HUES64 (cell line): Measurements from ENCODE around the gene IGFBP3.

Experiments used
- H3K27ac ChIP-seq: 2 replicates; pipeline ENCODE4 v1.7.0; 2013; ENCODE audit warnings: low read depth, low read length, inconsistent platforms
- H3K27me3 ChIP-seq: 2 replicates; pipeline ENCODE4 v1.6.1; 2013; ENCODE audit warnings: mild to moderate bottlenecking, low read length; ENCODE audit not compliant: insufficient read depth
- H3K36me3 ChIP-seq: 2 replicates; pipeline ENCODE4 v1.6.1; 2013; ENCODE audit warnings: mild to moderate bottlenecking, low read length; ENCODE audit not compliant: insufficient read depth
- H3K4me1 ChIP-seq: 2 replicates; pipeline ENCODE4 v1.6.1; 2013; ENCODE audit warnings: mild to moderate bottlenecking, low read length, moderate library complexity; ENCODE audit not compliant: insufficient read depth
- H3K4me3 ChIP-seq: 2 replicates; pipeline ENCODE4 v1.5.1; 2013; ENCODE audit warnings: mild to moderate bottlenecking, low read length, moderate library complexity
- H3K9ac ChIP-seq: 2 replicates; pipeline ENCODE4 v1.6.1; 2013; ENCODE audit warnings: mild to moderate bottlenecking, low read depth, low read length
- H3K9me3 ChIP-seq: 2 replicates; pipeline ENCODE4 v1.6.1; 2013; ENCODE audit warnings: low read depth, low read length; ENCODE audit not compliant: insufficient read depth
- WGBS: fragments of 150-250, 120-280 bp; methylation state at CpG from one replicate; pipeline ENCODE4 v1.1.7; 2013; ENCODE audit warnings: missing lambda C conversion rate; 5-methylcytosine and 5-hydroxymethylcytosine counted together

Gene IGFBP3

DNA sequence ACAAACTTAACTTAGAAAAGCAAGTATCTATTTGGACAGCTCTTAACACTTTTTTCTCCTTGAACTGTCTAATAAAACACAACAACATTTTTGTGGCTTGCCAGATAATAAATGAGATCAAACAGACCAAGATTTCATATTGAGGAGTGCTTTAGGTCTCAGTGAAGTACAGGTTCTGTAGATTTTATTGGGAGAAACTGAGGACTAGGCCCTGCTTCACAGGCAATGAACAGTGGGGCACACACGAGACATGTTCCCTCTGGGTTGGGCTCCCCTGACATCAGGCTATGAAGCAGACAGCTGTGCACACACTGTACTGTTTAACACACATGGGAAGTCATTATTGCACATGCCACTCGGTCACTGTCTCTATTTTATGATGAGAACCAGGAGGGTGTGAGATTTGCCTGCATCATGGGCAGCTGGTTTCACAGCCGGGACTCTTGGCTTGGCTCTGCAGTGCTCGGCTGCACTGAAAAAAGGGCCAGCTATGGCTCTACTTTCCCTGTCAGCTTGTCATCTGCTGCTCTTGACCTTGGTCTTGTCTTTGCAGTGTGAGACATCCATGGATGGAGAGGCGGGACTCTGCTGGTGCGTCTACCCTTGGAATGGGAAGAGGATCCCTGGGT, 28.6 kb downstream of the IGFBP3 start:
- WGBS = 87% methylated on average over 6 of the region's 6 CpGs
- no peaks in the 10 kb centered on the region for H3K36me3 ChIP-seq
- no peak overlapping the region for H3K4me3 ChIP-seq
- H3K9ac ChIP-seq = no peak overlapping the region
- H3K27ac ChIP-seq = no peak overlapping the region
- peaks cover 42% of the 10 kb centered on the region for H3K27me3 ChIP-seq
- H3K9me3 ChIP-seq = no peaks in the 10 kb centered on the region
- H3K4me1 ChIP-seq = 0 out of 2 replicates have a peak, but pooled peaks cover 4% of the 10 kb centered on the region

DNA sequence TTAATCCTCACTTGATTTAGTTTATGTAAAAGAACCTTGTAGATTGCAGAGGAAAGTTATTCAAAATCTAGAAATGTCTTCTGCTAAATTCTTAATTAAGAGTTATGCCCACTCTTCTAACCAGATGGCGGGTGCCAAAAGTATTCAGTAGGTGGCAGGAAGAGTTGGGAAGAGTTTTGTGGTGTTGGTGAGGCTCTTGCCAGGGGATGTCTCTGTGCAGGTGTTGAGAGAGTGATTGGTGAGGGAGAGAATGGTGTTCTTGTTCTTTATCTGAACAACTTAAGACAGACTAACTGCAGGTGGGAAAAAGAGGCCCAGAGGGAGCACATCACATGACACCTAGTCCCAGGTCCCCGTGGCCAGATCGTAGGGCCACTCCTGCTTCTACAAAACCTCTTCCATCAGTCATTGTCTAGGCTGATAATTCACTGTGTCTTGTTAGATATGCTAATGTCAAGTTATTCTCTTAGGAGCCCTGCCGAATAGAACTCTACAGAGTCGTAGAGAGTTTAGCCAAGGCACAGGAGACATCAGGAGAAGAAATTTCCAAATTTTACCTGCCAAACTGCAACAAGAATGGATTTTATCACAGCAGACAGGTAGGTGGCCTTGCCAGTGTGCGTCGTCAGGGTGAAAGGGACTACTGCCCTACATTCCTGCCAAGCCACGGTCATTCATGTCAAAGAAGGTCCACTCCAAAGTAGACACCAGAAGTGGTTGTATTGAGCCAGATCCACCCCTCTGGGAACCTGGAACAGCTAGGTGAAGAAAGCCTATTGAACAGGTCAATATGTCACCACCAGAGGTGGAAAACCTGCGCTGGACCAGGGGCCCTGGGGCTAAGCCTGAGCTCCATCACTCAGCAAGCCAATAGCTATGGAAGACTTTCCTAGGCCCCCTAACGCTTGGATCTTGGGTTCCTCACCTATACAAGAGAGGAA, 29.3 kb downstream of the IGFBP3 start:
- H3K27ac ChIP-seq = no peak overlapping the region
- peaks cover 50% of the 10 kb centered on the region for H3K27me3 ChIP-seq
- 0 out of 2 replicates have a peak, but pooled peaks cover 4% of the 10 kb centered on the region for H3K4me1 ChIP-seq
- H3K36me3 ChIP-seq = no peaks in the 10 kb centered on the region
- no peak overlapping the region for H3K9ac ChIP-seq
- no peaks in the 10 kb centered on the region for H3K9me3 ChIP-seq
- H3K4me3 ChIP-seq = no peak overlapping the region
- WGBS = 81% methylated on average over 10 of the region's 10 CpGs

DNA sequence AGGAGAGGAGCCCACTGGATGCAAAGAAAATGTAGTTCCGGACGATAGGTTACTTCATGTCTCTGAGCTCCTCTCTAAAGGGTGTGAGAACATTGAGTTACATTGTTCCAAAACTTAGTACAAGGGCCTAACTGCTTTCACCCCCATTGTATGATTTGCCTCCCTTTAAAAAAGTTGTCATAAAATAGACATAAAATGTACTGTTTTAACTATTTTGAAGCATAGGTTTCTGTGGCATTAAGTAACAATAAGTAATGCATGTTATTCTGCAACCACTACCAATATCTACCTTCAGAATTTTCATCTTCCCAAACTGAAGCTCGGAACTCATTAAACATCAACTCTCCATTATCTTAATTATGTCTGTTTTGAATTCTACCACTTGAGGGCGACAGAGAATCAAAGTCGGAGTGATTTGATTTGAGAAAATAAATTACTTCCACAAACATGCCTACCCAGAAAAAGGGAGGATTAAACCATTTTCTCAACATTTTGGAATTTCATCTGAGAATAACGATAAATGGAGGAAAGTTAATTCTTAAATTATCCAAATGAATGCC, 30.1 kb downstream of the IGFBP3 start:
- H3K27ac ChIP-seq = no peak overlapping the region
- H3K36me3 ChIP-seq = no peaks in the 10 kb centered on the region
- no peaks in the 10 kb centered on the region for H3K9me3 ChIP-seq
- 100% methylated on average over 3 of the region's 6 CpGs for WGBS
- H3K4me3 ChIP-seq = no peak overlapping the region
- H3K9ac ChIP-seq = no peak overlapping the region
- H3K27me3 ChIP-seq = peaks cover 55% of the 10 kb centered on the region
- 0 out of 2 replicates have a peak, but pooled peaks cover 4% of the 10 kb centered on the region for H3K4me1 ChIP-seq

DNA sequence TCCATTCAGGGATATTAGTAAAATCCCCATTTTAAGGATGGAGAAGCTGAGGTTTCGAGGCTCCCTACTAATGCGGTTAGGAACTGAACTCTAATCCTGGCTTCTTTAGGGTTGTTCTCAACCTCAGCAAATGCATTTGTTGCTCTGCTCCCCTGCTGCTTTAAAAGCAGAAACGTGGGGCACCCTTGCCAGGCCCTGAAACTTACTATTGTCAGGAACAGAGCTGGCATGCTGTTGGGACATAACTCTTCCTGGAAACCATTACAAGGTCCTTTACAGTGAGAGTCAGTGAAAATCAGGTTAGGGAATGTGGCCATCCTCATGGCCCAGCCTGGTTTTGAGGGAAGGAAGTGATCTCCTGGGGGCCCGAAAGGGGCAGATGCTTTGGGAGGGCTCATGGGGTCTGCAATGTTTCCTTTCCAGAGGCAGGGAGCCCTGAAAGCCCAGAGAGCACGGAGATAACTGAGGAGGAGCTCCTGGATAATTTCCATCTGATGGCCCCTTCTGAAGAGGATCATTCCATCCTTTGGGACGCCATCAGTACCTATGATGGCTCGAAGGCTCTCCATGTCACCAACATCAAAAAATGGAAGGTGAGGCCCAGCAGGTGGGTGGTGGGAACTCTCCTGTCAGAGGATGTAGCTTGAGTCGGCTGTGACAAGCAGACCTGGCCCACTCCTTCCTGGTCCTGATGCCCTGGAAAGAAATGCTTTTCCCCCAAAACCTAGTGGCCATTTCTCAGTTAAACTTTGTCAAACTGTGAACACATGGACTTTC, 30.8 kb downstream of the IGFBP3 start:
- H3K27me3 ChIP-seq = peaks cover 55% of the 10 kb centered on the region
- H3K36me3 ChIP-seq = no peaks in the 10 kb centered on the region
- H3K4me3 ChIP-seq = no peak overlapping the region
- H3K9ac ChIP-seq = no peak overlapping the region
- H3K4me1 ChIP-seq = 0 out of 2 replicates have a peak, but pooled peaks cover 4% of the 10 kb centered on the region
- 92% methylated on average over 8 of the region's 8 CpGs for WGBS
- no peak overlapping the region for H3K27ac ChIP-seq
- H3K9me3 ChIP-seq = no peaks in the 10 kb centered on the region

DNA sequence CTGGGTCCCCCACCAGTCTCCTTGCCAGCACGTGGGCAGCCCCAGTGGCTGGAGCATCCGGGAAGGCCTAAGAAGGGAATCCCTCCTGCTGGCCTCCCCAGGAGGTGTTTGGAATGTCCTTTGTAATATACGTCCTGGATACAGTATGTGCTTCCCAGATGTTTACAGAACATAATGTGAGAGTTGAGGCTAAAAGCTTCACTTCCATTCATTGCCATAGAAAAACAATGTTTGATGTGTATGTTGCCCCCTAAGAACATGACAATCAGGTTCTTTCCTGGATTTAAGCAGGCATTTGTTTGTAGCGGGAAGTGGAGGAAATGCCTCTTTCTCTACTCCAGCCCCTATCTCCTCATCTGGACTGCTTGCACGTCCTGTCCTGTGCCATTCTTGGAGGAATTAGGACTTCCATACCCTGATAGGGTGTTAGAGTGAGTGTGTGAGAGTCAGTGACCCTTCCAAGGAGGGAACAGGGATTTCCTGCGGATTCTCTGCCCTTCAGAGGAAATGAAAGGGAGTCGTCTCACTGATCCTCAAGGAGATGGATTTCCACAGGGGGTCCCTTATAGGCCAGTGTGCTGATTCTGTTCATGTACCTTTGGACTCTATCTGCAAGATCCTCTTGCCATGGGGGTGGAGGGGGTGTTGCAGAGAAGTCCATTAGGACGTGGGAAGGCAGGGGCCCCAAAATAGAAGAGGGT, 31.6 kb downstream of the IGFBP3 start:
- H3K27ac ChIP-seq = no peak overlapping the region
- 0 out of 2 replicates have a peak, but pooled peaks cover 4% of the 10 kb centered on the region for H3K4me1 ChIP-seq
- H3K9ac ChIP-seq = no peak overlapping the region
- 43% methylated on average over 8 of the region's 8 CpGs for WGBS
- H3K36me3 ChIP-seq = no peaks in the 10 kb centered on the region
- no peaks in the 10 kb centered on the region for H3K9me3 ChIP-seq
- H3K4me3 ChIP-seq = peak overlapping the region; percentile 55
- peaks cover 55% of the 10 kb centered on the region for H3K27me3 ChIP-seq

DNA sequence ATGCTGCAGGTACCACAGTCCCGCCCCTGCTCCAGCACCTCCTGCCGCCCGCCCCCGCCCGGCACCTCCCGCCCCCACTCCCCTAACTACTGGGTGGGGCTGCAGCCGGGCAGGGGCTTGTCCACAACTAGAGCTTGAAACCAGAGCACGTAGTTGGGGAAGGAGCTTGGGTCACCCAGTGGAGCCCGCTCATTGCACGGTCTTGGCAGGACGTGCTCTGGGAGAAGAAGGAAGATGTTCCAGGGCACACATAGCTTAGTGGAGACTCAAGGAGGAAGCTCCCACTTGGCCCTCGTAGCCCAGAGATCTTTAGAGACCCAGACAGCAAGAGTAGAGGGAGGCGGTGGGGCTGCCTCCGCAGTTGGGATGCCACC, 32.1 kb downstream of the IGFBP3 start:
- H3K4me3 ChIP-seq = peak overlapping the region; percentile 55
- WGBS = 10% methylated on average over 10 of the region's 14 CpGs
- H3K9ac ChIP-seq = no peak overlapping the region
- H3K36me3 ChIP-seq = no peaks in the 10 kb centered on the region
- peaks cover 52% of the 10 kb centered on the region for H3K27me3 ChIP-seq
- H3K4me1 ChIP-seq = 0 out of 2 replicates have a peak, but pooled peaks cover 4% of the 10 kb centered on the region
- no peaks in the 10 kb centered on the region for H3K9me3 ChIP-seq
- H3K27ac ChIP-seq = no peak overlapping the region

DNA sequence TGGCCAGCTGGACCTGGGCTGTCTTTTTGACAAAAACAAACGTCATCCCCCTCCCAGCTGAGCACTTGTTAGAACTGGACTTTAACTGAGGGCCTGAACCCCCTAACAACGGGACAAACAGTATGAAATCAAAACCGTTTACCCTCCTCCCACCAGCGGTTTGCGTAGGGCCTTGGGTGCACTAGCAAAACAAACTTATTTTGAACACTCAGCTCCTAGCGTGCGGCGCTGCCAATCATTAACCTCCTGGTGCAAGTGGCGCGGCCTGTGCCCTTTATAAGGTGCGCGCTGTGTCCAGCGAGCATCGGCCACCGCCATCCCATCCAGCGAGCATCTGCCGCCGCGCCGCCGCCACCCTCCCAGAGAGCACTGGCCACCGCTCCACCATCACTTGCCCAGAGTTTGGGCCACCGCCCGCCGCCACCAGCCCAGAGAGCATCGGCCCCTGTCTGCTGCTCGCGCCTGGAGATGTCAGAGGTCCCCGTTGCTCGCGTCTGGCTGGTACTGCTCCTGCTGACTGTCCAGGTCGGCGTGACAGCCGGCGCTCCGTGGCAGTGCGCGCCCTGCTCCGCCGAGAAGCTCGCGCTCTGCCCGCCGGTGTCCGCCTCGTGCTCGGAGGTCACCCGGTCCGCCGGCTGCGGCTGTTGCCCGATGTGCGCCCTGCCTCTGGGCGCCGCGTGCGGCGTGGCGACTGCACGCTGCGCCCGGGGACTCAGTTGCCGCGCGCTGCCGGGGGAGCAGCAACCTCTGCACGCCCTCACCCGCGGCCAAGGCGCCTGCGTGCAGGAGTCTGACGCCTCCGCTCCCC, 32.7 kb downstream of the IGFBP3 start, which contains the start of gene IGFBP1:
IGFBP1 (plus strand) TSS at position 304 of the 808 bp plus-strand sequence; CDS start at position 469, 165 bp downstream.
- peak within 1 kb of the TSS; percentile 55 for H3K4me3 ChIP-seq
- H3K36me3 ChIP-seq = no peaks in the 10 kb centered on the region
- H3K9me3 ChIP-seq = no peaks in the 10 kb centered on the region
- no peak within 1 kb of the TSS for H3K9ac ChIP-seq
- no peak within 1 kb of the TSS for H3K27ac ChIP-seq
- WGBS = 9% methylated on average over 73 of the region's 73 CpGs
- 0 out of 2 replicates have a peak, but pooled peaks cover 4% of the 10 kb centered on the region for H3K4me1 ChIP-seq
- H3K27me3 ChIP-seq = peaks cover 48% of the 10 kb centered on the region

DNA sequence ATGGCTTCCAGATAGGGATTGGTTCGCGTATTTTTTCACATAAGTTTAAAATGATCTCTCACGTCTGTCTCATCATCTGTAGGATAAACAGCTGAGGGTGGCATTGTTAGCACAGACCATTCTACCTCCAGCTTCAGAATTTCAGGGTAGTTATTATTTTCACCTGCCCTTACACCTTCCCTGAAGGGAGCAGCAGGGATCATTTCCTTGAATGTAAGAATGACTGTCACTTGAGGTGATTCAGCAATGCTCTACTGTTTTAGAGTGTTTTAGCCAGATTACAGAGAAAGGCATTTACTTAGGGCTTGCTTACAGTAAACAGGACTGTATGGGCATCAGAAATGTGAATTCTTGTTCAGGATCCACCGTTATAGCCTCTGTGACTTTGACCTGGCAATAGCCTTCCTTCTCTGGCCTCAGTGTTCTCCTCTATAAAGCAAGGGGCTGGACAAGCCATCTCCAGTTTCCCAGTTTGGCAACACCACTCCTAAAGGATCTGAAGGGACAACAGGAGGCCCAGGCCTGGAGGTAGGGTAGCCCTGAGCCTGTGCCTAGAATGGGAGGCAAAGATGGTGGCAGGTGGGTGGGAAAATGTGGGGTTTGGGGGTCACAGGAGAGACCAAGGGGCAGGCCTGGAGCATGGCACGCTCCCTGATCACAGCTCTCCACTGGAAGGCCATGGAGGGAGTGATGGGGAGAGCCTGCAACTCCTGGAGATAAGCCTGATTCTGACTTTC, 34.0 kb downstream of the IGFBP3 start:
- H3K4me3 ChIP-seq = no peak overlapping the region
- no peak overlapping the region for H3K9ac ChIP-seq
- WGBS = 93% methylated on average over 5 of the region's 5 CpGs
- H3K4me1 ChIP-seq = 0 out of 2 replicates have a peak, but pooled peaks cover 4% of the 10 kb centered on the region
- no peaks in the 10 kb centered on the region for H3K9me3 ChIP-seq
- H3K27me3 ChIP-seq = peaks cover 48% of the 10 kb centered on the region
- no peaks in the 10 kb centered on the region for H3K36me3 ChIP-seq
- H3K27ac ChIP-seq = no peak overlapping the region

DNA sequence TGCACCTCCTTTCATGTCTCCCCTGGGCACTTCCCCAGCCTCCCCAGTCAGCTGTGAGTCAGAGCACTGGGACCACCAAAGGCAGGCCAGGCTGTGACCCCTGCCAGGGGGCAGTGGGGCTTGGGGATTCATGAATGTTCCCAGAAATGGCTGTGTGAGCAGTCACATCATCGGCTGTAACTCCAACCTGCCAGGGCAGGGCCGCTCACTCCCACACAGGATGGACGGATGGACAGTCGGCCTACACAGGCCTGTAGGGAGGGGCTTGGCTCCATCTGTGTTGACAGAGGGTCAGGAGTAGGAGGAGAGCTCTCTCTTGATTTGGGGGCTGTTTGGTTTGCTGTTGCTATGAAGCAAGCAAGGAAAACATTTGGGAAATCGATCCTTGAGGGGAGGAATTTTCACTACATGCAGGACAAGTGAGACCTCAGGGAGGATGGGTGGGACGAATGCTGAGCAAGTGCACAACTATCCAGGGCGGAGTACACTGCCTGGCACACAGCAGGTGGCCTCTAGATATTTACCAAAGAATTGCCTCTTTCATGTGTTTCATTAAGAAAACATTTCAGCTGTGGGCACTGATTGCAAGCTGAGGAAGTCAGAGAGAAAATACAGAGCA, 35.7 kb downstream of the IGFBP3 start:
- Histone ChIP-seq H3K27ac (no peak overlapping the region), H3K4me1 (0 out of 2 replicates have a peak, but pooled peaks cover 4% of the 10 kb centered on the region), H3K27me3 (peaks cover 41% of the 10 kb centered on the region), H3K9ac (no peak overlapping the region), H3K4me3 (no peak overlapping the region), H3K36me3 (no peaks in the 10 kb centered on the region), H3K9me3 (no peaks in the 10 kb centered on the region)
- 88% methylated on average over 7 of the region's 7 CpGs for WGBS
